ENCODE data around the gene ISLR2.
"Not testable (repeated sequence)": the region's sequence is repeated elsewhere in the genome, so short reads cannot be mapped to it uniquely, and the experiment has no call there.

ISLR2 gene

GRCh38 chr15:74156678-74157411, 26.5 kb downstream of the ISLR2 start:
- DNase-seq (ENCODE audit: low read depth in 4 of 4, low spot score in 1 of 4), result no peak

GRCh38 chr15:74157868-74158827, 27.8 kb downstream of the ISLR2 start:
- DNase-seq (ENCODE audit: low read depth in 4 of 4, low spot score in 1 of 4), result no peak

- DNase-seq (ENCODE audit: low read depth in 4 of 4, low spot score in 1 of 4), result no peak
Measured at GRCh38 chr15:74158855-74159650, 28.7 kb downstream of the ISLR2 start.

- no peak for DNase-seq (ENCODE audit: low read depth in 4 of 4, low spot score in 1 of 4)
Measured at GRCh38 chr15:74159773-74160172, 29.4 kb downstream of the ISLR2 start.

- DNase-seq (ENCODE audit: low read depth in 4 of 4, low spot score in 1 of 4), result not testable (repeated sequence)
Measured at GRCh38 chr15:74160390-74160789, 30.0 kb downstream of the ISLR2 start.

- DNase-seq (ENCODE audit: low read depth in 4 of 4, low spot score in 1 of 4), result not testable (repeated sequence)
Measured at GRCh38 chr15:74162195-74162536, 31.8 kb downstream of the ISLR2 start.

- no peak for DNase-seq (ENCODE audit: low read depth in 4 of 4, low spot score in 1 of 4)
Measured at GRCh38 chr15:74165461-74165860, 35.1 kb downstream of the ISLR2 start.

GRCh38 chr15:74167891-74168331, 37.5 kb downstream of the ISLR2 start:
- no peak for DNase-seq (ENCODE audit: low read depth in 4 of 4, low spot score in 1 of 4)

- no peak for DNase-seq (ENCODE audit: low read depth in 4 of 4, low spot score in 1 of 4)
Measured at GRCh38 chr15:74168711-74169126, 38.3 kb downstream of the ISLR2 start.

- no peak for DNase-seq (ENCODE audit: low read depth in 4 of 4, low spot score in 1 of 4)
Measured at GRCh38 chr15:74170071-74170844, 39.9 kb downstream of the ISLR2 start.

GRCh38 chr15:74170875-74171578, 40.6 kb downstream of the ISLR2 start:
- DNase-seq (ENCODE audit: low read depth in 4 of 4, low spot score in 1 of 4), result no peak

GRCh38 chr15:74171965-74172541, 41.7 kb downstream of the ISLR2 start:
- DNase-seq (ENCODE audit: low read depth in 4 of 4, low spot score in 1 of 4), result no peak

GRCh38 chr15:74172701-74173379, 42.5 kb downstream of the ISLR2 start:
- DNase-seq (ENCODE audit: low read depth in 4 of 4, low spot score in 1 of 4), result no peak

GRCh38 chr15:74173380-74174218, 43.2 kb downstream of the ISLR2 start, which contains the start of gene ISLR:
Gene ISLR (plus strand): TSS chr15:74173710. CDS start chr15:74174859, 1,149 bp downstream.
- no peak for DNase-seq (ENCODE audit: low read depth in 4 of 4, low spot score in 1 of 4)

- DNase-seq (ENCODE audit: low read depth in 4 of 4, low spot score in 1 of 4), result no peak
Measured at GRCh38 chr15:74174219-74174957, 44.0 kb downstream of the ISLR2 start.

GRCh38 chr15:74174958-74175253, 44.5 kb downstream of the ISLR2 start:
- no peak for DNase-seq (ENCODE audit: low read depth in 4 of 4, low spot score in 1 of 4)

Data from stimulated activated CD4-positive, alpha-beta T cell treated with anti-CD3 and anti-CD28 coated beads, Interleukin-1b, Interleukin-23, amount 100 ng/mL, for 24 hours (primary cell).